GM10266 (cell line): ENCODE data around the gene RIIAD1.

Source experiments
- DNase-seq: peaks from one replicate; pipeline ENCODE4 v3.0.0; 2012; ENCODE audit errors: extremely low spot score
- TF ChIP-seq, protein P1 (sequence below): IDR thresholded peaks from 2 replicates; pipeline ENCODE4 v1.5.1; 2012; ENCODE audit warnings: mild to moderate bottlenecking, low read depth; ENCODE audit not compliant: control insufficient read depth, insufficient read depth; ENCODE audit errors: missing control alignments

The RIIAD1 gene

DNA sequence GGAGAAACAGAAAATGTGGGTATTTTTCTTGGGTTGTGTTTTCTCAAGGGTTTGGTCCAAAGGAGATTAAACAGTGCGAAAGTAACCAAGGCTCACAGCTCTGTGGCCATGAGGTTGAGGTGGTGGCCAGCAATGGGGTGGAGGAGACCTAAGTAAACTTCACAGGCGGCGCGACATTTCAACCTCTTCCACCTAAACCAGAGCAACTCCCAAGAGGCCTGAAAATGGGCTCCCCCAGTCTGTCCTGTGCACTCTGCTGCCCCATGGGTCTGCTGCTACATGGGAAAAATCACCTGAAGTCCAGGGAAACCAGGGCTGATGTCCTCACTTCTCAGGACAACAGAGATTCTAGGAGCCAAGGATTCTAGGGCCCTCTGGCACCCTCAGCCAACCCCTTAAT is 17.1 kb upstream of the RIIAD1 start:
- TF ChIP-seq, protein P1, sequence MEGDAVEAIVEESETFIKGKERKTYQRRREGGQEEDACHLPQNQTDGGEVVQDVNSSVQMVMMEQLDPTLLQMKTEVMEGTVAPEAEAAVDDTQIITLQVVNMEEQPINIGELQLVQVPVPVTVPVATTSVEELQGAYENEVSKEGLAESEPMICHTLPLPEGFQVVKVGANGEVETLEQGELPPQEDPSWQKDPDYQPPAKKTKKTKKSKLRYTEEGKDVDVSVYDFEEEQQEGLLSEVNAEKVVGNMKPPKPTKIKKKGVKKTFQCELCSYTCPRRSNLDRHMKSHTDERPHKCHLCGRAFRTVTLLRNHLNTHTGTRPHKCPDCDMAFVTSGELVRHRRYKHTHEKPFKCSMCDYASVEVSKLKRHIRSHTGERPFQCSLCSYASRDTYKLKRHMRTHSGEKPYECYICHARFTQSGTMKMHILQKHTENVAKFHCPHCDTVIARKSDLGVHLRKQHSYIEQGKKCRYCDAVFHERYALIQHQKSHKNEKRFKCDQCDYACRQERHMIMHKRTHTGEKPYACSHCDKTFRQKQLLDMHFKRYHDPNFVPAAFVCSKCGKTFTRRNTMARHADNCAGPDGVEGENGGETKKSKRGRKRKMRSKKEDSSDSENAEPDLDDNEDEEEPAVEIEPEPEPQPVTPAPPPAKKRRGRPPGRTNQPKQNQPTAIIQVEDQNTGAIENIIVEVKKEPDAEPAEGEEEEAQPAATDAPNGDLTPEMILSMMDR: no peak
- no peak for DNase-seq

DNA sequence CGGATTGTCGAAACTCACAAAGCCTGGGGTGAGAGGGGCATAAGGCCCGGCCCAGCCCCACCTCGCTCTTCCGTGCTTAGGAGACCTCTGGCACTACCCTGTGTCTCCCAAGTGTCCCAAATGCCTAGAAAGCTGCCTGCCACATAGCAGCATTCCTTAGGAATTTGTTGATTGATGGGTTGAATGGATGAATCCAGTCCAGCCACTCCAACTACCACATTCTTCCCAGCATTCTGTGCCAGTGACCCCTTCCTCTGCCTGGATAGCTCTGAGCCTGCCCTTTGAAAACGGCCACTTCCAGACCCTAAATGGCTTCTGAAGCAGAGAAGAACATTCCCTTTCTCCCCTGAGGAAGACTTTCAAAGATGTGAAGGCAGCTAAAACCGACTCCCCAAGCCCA is 16.2 kb upstream of the RIIAD1 start:
- TF ChIP-seq, protein P1: no peak
- DNase-seq: no peak

DNA sequence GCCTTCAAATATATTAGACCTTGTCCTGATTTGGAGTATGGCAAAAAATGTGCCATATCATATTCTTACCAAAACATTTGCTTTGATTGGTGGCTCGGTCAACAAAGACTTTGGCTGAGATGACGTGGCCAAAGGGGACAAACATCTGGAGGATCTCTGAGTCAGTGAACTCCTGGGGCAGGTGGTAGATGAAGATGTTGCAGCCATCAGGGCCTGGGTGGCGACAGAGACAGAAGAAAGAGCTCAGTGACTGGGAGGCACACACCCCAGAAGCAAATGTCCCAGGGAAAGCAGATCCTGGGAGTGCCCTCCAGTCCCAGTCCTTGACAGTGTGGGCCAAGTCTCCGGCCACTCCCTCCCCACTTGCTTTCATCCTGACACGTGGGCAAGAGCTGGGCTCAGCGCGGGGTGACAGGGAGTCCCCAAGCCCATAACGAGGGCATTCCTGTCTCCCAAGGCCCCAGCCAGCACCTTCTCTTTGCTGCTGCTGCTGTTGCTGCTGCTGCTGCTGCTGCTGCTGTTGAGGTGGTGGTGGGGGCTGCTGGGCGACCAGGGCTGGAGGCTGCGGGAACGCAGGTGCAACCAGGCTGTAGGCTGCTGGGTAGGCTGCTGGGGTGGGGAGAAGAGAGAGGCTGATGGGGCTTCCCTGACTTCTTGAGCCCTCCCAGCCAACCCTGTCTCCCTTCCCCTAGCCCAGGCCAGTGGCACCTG is 15.4 kb upstream of the RIIAD1 start:
- TF ChIP-seq, protein P1: peak; percentile 17

DNA sequence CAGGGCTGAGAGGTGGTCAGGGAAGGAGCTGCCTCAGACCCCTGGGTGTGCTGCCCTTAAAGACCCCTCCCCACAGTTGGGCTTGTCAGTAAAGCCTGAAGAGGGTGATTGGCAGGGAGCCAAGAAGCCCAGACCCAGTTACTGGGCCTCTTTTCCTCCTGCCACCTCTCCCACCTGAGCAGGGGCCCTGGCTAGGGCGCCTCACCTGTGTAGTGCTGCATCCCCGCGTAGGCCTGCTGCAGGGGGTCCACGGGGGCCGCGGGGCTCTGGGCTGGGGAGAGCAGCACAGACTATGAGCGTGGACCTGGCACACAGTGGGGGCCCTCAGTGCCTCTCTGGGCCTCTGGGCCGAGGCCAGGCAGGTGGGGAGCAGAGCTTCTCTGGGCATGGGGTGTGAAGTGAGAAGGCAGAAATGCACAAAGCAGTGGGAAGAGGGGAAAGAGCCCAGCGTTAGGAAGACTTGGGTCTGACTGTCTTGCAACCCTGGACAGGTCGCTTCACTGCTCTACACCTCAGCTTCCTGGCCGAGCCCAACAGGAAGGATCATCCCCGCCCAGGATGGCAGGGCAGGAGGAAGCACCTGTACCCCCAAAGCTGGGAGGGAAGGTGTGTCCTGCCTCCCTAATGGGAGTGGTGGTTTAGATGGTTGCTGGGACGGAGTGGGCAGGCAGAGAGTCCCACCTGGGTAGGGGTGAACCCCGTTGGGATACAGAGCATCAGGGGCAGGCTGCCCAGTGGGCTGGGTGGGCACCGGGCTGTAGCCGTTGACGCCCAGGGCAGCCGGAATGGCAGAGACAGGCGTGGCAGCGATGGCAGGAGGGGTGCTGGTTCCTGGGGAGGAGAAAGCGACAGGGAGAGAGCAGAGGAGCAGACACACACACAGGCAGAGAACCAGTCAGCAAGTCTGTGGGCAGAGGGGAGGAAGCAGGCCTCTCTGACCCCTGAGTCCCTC is 14.6 kb upstream of the RIIAD1 start:
- DNase-seq: no peak
- TF ChIP-seq, protein P1: no peak

More for the DNA sequence above, 15.4 kb upstream of the RIIAD1 start:
- no peak for DNase-seq

DNA sequence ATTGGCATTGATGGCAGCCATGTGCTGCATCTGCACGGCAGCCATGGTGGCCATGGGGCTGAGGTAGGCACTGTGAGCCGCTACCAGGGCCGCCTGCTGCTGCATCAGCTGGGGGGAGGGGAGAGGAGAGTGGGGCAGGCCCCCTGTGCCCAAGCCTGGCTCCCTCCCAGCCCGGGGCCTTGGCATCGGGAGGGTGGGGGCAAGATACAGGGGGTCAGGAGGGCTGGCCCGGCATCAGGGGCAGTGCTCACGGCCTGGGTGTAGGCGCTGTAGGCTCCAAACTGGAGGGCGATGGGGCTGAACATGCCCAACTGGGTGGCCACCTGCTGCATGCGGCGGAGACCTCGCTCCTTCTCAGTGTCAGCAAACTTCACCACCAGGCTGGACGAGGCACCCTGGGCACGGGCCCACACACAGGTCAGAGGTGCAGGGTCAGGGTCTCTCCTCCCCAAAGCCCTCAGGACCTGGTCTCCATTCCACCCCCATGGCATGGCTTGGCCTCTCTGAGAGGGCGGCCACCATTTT is 13.7 kb upstream of the RIIAD1 start:
- TF ChIP-seq, protein P1: no peak
- DNase-seq: no peak

DNA sequence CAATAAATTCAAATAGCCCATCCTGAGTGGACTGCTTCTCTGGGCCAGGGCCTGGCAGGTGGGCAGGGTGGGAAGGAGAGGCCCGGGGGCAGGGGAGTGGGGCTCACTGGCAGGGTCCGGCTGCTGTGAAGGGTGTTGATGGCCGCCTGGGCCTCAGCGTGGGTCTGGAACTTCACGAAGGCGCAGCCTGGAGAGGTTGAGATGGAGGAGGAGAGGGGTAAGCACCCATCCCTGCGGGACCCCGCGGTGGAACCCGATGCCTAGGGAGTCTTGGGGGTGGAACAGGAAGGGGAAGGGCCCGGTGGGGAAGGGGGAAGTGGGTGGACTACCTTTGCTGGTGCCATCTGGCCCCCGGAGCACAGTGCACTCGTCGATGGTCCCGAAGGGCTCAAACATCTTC is 12.4 kb upstream of the RIIAD1 start:
- no peak for DNase-seq
- TF ChIP-seq, protein P1: no peak
